D721Med (cell line): Measurements from ENCODE around the gene ZFP36L1.

Source experiments
- DNase-seq: peaks from one replicate; pipeline ENCODE4 v3.0.0; 2011; ENCODE audit warnings: low spot score; ENCODE audit not compliant: insufficient read length
- FAIRE-seq: peaks from 2 replicates; lab custom pipeline; 2011; peaks lifted over from hg19 to GRCh38; lab: Jason Lieb, UNC
- TF ChIP-seq, protein P1 (sequence below): IDR thresholded peaks from 2 replicates; pipeline ENCODE4 v1.5.1; 2012; ENCODE audit warnings: mild to moderate bottlenecking, control low read depth; ENCODE audit not compliant: insufficient read depth; ENCODE audit errors: missing control alignments

Gene ZFP36L1

DNA sequence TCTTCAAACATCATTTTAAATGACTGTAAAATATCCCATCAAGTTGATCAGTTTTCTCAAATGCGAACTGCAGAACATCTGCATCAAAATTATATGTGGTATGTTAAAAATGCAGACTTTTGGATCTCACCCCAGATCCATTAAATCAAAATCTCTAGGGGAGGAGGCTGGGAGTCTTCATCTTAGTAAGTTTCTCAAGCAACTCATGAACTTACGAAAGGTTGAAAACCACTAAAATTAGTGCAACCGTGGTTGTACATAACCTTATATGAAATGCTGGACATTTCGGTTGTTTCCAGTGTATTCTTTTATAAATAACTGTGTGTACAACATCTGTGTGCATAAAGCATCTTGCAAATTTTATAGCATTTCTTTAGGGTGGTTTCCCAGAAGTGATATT is 39.2 kb downstream of the ZFP36L1 start:
- DNase-seq (no peak), FAIRE-seq (no peak)
- TF ChIP-seq, protein P1, sequence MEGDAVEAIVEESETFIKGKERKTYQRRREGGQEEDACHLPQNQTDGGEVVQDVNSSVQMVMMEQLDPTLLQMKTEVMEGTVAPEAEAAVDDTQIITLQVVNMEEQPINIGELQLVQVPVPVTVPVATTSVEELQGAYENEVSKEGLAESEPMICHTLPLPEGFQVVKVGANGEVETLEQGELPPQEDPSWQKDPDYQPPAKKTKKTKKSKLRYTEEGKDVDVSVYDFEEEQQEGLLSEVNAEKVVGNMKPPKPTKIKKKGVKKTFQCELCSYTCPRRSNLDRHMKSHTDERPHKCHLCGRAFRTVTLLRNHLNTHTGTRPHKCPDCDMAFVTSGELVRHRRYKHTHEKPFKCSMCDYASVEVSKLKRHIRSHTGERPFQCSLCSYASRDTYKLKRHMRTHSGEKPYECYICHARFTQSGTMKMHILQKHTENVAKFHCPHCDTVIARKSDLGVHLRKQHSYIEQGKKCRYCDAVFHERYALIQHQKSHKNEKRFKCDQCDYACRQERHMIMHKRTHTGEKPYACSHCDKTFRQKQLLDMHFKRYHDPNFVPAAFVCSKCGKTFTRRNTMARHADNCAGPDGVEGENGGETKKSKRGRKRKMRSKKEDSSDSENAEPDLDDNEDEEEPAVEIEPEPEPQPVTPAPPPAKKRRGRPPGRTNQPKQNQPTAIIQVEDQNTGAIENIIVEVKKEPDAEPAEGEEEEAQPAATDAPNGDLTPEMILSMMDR = no peak

DNA sequence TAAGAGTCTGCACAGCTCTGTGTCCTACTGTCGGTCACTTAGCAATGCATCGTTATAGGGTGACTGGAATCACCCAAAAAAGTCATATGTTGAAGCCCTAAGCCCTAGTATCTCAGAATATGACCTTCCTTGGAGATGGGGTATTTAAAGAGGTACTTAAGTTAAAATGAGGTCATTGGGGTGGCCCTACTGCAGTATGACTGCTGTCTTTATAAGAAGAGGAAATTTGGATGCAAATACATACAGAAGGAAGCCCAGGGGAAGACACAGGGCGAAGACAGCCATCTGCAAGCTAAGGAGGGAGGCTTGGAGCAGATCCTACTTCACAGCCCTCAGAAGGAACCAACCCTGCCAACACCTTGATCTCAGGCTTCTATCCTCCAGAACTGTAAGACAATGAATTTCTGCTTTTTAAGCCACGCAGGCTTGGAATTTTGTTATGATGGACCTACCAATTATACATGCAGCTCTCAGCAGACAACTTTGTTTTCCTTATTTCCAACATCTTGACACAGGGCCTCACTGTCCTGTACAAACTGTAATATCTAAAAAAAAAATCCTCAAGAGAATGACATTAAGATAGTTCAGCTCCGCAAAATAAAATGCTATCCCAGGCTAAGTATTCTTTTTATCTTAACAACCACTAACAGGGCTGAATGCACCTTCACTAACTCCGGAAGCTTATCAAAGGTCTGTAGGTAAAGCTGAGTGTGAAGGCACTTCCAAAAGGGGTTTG is 40.4 kb downstream of the ZFP36L1 start:
- TF ChIP-seq, protein P1 = no peak
- FAIRE-seq (no peak), DNase-seq (no peak)

DNA sequence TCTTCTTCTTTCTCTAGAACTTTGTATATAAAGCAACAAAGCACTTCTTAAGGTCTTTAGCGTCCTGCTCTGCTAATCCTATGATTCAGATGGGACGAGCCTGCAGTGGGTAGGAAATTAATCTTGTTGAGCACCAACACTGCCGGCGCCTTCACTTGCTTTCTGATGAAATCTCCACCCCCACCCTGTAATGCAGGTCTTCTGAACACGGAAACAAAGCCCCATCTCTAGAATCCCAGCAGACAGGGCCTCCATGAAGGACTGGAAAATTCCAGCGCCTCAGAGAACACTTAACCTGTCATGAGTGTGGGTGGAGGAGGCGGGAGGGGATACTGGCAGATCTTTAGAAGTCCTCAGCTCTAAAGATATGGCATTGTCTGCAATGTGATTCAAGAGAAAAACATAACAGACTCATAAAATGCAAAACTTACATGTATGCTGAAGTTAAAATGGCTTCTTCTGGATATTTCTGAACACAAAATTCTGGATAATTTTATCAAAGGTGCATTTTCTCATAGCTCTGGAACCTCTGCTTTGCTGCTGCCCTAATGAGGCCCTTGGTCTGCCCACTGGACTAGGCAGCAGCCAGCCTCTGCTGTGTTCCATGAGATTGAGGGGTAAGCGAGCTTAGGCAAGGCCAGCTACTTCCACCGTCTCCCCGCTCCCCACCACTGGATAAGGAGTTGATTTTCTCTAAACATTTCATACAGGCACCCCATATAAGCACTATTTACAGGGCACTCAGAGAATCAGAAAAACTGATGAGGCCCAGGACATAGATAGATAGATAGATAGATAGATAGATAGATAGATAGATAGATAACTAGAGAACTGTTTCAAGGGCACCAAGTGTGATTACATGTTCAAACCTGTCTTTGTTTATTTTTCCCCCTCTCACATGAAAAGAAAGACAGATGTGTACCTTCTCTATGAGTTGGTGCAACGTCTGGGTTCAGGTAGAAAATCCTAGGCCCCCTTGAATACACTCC is 43.1 kb downstream of the ZFP36L1 start:
- DNase-seq = no peak
- no peak for FAIRE-seq
- TF ChIP-seq, protein P1 = no peak

DNA sequence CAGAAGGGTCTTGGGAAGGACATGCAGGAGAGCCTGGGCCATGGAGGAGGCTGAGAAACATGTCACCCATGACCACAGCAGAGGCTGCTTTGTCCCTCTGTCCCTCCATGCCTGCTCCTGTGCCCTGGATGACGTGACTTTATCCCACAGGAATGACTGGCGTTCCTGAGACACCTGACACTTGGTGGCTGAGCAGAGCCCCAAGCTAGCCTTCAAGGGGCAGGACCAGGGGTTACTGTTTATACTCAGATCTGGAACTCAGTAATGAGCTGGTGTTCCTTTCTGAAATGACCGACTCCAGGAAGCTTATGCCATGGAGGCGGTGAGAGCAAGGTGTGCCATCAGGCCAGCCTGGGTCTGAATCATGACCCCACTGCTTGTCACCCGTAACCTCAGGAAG is 44.2 kb downstream of the ZFP36L1 start:
- FAIRE-seq (no peak), DNase-seq (no peak)
- TF ChIP-seq, protein P1 = no peak

DNA sequence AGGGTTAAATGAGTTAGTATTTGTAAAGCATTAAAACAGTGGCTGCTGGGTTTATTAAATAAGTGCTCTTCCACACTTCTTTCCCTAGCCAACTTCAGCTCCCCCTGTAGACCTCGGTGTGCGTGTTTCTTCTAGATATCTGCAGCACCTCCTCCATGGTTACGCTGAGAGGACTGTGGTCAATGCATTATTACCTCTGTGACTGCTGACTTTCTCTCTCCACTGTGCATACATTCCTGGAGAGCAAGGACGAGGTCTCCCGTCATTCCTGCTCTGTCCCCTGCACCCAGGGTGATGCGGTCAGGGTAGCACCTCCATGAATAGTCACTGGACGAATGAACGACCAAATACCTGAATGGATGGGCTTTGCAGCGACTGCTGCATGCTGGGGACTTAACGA is 44.6 kb downstream of the ZFP36L1 start:
- FAIRE-seq = no peak
- DNase-seq = no peak
- TF ChIP-seq, protein P1 = no peak

DNA sequence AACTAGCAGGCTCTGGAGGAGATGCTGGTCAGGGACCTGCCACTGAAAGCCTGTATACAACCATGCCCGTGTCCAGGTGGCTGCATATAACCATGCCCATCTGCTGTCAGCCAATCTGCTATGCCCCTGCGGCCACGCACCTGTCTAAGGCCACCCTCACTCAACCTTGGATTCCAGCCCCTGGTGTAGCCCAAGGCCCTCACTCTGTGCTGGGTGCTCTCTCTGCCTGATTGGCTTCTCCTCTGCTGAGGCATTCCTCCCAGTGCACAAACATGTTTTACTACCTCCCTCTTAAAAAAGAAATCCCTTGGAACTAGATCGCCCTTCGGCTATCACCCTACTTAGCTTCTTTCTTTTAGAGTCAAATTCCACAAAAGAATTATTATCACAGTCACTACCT is 45.5 kb downstream of the ZFP36L1 start:
- TF ChIP-seq, protein P1 = no peak
- DNase-seq (no peak), FAIRE-seq (no peak)

DNA sequence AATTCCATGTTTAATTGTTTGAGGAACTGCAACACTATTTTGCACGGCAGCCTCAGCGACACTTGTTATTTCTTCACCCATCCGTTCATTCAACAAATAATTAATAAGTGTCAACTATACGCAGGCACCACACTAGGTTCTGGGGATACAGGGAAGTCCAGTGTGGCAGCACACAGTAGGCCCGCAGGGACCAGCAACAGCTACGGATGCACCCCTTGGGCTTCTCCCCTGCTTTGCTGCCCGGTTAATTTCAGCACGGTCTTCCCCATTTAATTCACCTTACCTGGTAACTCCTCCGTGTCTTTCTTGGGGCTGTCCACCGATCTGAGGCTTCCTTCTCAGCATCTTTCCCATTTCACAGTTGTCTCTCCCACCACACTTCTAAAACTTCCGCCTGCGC is 48.3 kb downstream of the ZFP36L1 start:
- no peak for FAIRE-seq
- TF ChIP-seq, protein P1 = no peak

More for the DNA sequence above, 48.3 kb downstream of the ZFP36L1 start:
- no peak for DNase-seq
